ENCODE data around the gene VWDE. TPM values are rescaled to one million over a fixed set of nuclear protein-coding genes. Genes with fewer than 3 reads are reported as not detected.

Gene VWDE
- polyA plus RNA-seq, 1 donor from 2014 or later: 0.27 TPM

GRCh38 chr7:12412407-12412806, 8.7 kb upstream of the VWDE start:
- Histone ChIP-seq H3K9me2 (ENCODE audit: insufficient read depth, low read length) (no peaks in the 10 kb centered on the region), H3K4me2 (ENCODE audit: low read length) (no peak overlapping the region), H3K4me3 (ENCODE audit: low read length) (no peak overlapping the region), H3K9me3 (ENCODE audit: low read length) (no peaks in the 10 kb centered on the region), H3K9ac (ENCODE audit: low read length) (no peak overlapping the region), H3K27me3 (ENCODE audit: insufficient read depth, low read depth, low read length) (no peaks in the 10 kb centered on the region), H3K27ac (ENCODE audit: low read length) (no peak overlapping the region), H3K36me3 (ENCODE audit: insufficient read depth, low read length) (no peaks in the 10 kb centered on the region), H4K20me1 (ENCODE audit: insufficient read depth) (no peaks in the 10 kb centered on the region), H3K79me2 (replicated peaks; ENCODE audit: insufficient read depth, low read length) (no peaks in the 10 kb centered on the region), H3F3A (ENCODE audit: insufficient read depth, low read length, poor library complexity, severe bottlenecking) (no peaks in the 10 kb centered on the region), H2AFZ (ENCODE audit: low read depth, low read length) (no peak overlapping the region)
- TF ChIP-seq CTCF (IDR thresholded peaks at IDR 0.05; ENCODE audit: poor library complexity, severe bottlenecking) (no peak), POLR2AphosphoS5 (IDR thresholded peaks at IDR 0.05) (no peak), EZH2 (IDR thresholded peaks at IDR 0.05; ENCODE audit: borderline replicate concordance, insufficient read depth, low read length, poor library complexity, severe bottlenecking) (no peak), REST (IDR thresholded peaks at IDR 0.05; ENCODE audit: borderline replicate concordance) (no peak), TAF1 (IDR thresholded peaks at IDR 0.05; ENCODE audit: low read depth) (no peak), MXI1 (conservative IDR thresholded peaks at IDR 0.05; ENCODE audit: poor library complexity, severe bottlenecking) (no peak), EP300 (conservative IDR thresholded peaks at IDR 0.05; ENCODE audit: poor library complexity, severe bottlenecking) (no peak), RAD21 (conservative IDR thresholded peaks at IDR 0.05) (no peak), SMC3 (conservative IDR thresholded peaks at IDR 0.05; ENCODE audit: poor library complexity) (no peak)

- Histone ChIP-seq H3K79me2 (replicated peaks; ENCODE audit: insufficient read depth, low read length) (no peaks in the 10 kb centered on the region), H3F3A (ENCODE audit: insufficient read depth, low read length, poor library complexity, severe bottlenecking) (no peaks in the 10 kb centered on the region), H3K27me3 (ENCODE audit: insufficient read depth, low read depth, low read length) (no peaks in the 10 kb centered on the region), H3K9me2 (ENCODE audit: insufficient read depth, low read length) (no peaks in the 10 kb centered on the region), H3K4me2 (ENCODE audit: low read length) (no peak overlapping the region), H4K20me1 (ENCODE audit: insufficient read depth) (no peaks in the 10 kb centered on the region), H3K27ac (ENCODE audit: low read length) (no peak overlapping the region), H3K9me3 (ENCODE audit: low read length) (no peaks in the 10 kb centered on the region), H3K4me3 (ENCODE audit: low read length) (no peak overlapping the region), H2AFZ (ENCODE audit: low read depth, low read length) (no peak overlapping the region), H3K36me3 (ENCODE audit: insufficient read depth, low read length) (no peaks in the 10 kb centered on the region), H3K9ac (ENCODE audit: low read length) (no peak overlapping the region)
- TF ChIP-seq POLR2AphosphoS5 (IDR thresholded peaks at IDR 0.05) (no peak), EP300 (conservative IDR thresholded peaks at IDR 0.05; ENCODE audit: poor library complexity, severe bottlenecking) (no peak), REST (IDR thresholded peaks at IDR 0.05; ENCODE audit: borderline replicate concordance) (no peak), SMC3 (conservative IDR thresholded peaks at IDR 0.05; ENCODE audit: poor library complexity) (no peak), EZH2 (IDR thresholded peaks at IDR 0.05; ENCODE audit: borderline replicate concordance, insufficient read depth, low read length, poor library complexity, severe bottlenecking) (no peak), CTCF (IDR thresholded peaks at IDR 0.05; ENCODE audit: poor library complexity, severe bottlenecking) (no peak), TAF1 (IDR thresholded peaks at IDR 0.05; ENCODE audit: low read depth) (no peak), MXI1 (conservative IDR thresholded peaks at IDR 0.05; ENCODE audit: poor library complexity, severe bottlenecking) (no peak), RAD21 (conservative IDR thresholded peaks at IDR 0.05) (no peak)
Observed at GRCh38 chr7:12410523-12410922, 6.9 kb upstream of the VWDE start.

All from neural cell (in vitro differentiated cells).